GM18870 (cell line): ENCODE results near the gene C10orf143.
"Not testable (repeated sequence)": the region's sequence is repeated elsewhere in the genome, so short reads cannot be mapped to it uniquely, and the experiment has no call there.

Source experiments
- ATAC-seq: cut with Tn5 transposase; IDR thresholded peaks from one replicate; pipeline ENCODE4 v1.9.1; 2021; ENCODE audit warnings: moderate library complexity; ENCODE audit not compliant: unreplicated experiment

C10orf143 gene

GRCh38 chr10:130037169-130037661 is 73.4 kb downstream of the C10orf143 start:
- no peak for ATAC-seq

- ATAC-seq, result no peak
Observed at GRCh38 chr10:130036296-130037065, 74.1 kb downstream of the C10orf143 start.

GRCh38 chr10:130029209-130029608 is 81.4 kb downstream of the C10orf143 start:
- ATAC-seq, result no peak

GRCh38 chr10:130028465-130028819 is 82.2 kb downstream of the C10orf143 start:
- ATAC-seq, result no peak

GRCh38 chr10:130027716-130028464 is 82.7 kb downstream of the C10orf143 start:
- no peak for ATAC-seq

GRCh38 chr10:130026670-130027456 is 83.8 kb downstream of the C10orf143 start:
- ATAC-seq, result no peak

GRCh38 chr10:130025811-130026485 is 84.7 kb downstream of the C10orf143 start:
- no peak for ATAC-seq

- no peak for ATAC-seq
Observed at GRCh38 chr10:130025326-130025725, 85.3 kb downstream of the C10orf143 start.

GRCh38 chr10:130024779-130025325 is 85.8 kb downstream of the C10orf143 start:
- ATAC-seq, result no peak

GRCh38 chr10:130024326-130024725 is 86.3 kb downstream of the C10orf143 start:
- ATAC-seq, result not testable (repeated sequence)

GRCh38 chr10:130023454-130024230 is 87.0 kb downstream of the C10orf143 start:
- ATAC-seq, result no peak

- no peak for ATAC-seq
Observed at GRCh38 chr10:130022511-130023299, 87.9 kb downstream of the C10orf143 start.

- no peak for ATAC-seq
Observed at GRCh38 chr10:130022086-130022485, 88.5 kb downstream of the C10orf143 start.

GRCh38 chr10:130021383-130021950 is 89.2 kb downstream of the C10orf143 start:
- ATAC-seq, result no peak

GRCh38 chr10:130020651-130021382 is 89.8 kb downstream of the C10orf143 start:
- no peak for ATAC-seq

- no peak for ATAC-seq
Observed at GRCh38 chr10:130018730-130019185, 91.9 kb downstream of the C10orf143 start.

GRCh38 chr10:130018265-130018664 is 92.4 kb downstream of the C10orf143 start:
- no peak for ATAC-seq

- ATAC-seq, result no peak
Observed at GRCh38 chr10:130017631-130018022, 93.0 kb downstream of the C10orf143 start.
